NCI-H774 (cell line): ENCODE measurements around the gene NRXN3.

Experiments used
- DNase-seq: peaks from one replicate; lab custom pipeline; 2025; lab: John Stamatoyannopoulos, UW

The NRXN3 gene

DNA sequence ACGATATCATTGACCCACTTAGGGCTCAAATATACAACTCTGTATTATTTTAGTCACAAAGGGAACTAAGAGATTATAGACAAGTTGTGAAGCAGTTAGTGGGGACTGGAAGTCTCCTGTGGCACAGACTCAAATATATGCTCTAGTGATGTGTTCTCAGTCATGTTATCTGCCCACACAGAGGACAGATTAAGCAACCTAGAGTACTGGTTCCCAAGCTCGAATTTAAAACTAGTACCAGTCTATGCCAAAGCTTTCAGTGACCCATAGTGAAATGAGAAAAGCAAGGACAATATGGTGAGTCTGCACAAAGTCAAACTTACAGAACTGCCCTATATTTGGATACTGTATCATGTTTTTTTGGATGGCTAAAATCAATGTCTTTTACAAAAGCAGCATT lies 1651.9 kb downstream of the NRXN3 start:
- DNase-seq = no peak

DNA sequence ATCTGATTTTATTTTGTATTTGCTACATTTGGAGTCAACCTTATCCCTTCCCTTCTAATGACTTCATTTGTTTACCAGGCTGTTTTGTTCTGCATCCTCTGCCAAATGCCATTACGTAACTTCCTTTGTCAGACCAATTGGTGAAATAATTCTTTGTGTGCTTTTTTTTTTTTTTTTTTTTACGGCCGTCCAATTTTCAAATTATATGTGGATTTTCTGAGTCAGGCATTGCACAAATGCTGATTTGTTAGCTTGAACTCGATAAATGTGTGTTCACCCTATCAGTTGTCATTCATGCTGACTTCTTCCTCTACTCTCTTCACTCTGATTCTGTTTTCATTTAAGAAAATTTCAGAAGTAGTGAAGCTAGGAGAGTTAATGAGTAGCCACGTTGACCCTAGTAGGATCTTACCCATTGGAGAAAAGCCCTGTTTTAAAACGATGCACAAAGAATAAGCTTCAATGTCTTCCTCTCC lies 1654.9 kb downstream of the NRXN3 start:
- DNase-seq = no peak

GRCh38 chr14:79826362-79826761 lies 1656.2 kb downstream of the NRXN3 start:
- no peak for DNase-seq

GRCh38 chr14:79829405-79830166 lies 1659.4 kb downstream of the NRXN3 start:
- DNase-seq = no peak

- no peak for DNase-seq
These were observed 1661.2 kb downstream of the NRXN3 start for GRCh38 chr14:79831195-79831892.

DNA sequence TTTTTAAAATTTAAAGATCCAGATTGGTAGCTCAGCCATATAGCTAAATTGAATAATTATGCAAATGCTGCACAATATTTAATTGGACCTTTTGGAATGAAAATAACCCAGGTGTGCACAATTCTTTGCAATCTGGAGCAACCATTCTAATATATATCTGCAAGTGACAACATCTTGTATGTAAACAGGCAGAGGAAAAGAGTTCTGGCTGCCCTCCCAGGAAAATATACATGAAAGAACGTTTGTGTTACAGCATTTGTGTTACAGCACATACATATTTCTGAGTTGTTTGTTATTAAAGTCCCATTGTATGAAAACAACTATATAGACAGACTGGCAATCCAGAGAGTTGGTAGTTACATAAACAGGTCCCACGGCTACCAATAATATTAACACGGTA lies 1663.6 kb downstream of the NRXN3 start:
- no peak for DNase-seq

GRCh38 chr14:79834868-79835267 lies 1664.7 kb downstream of the NRXN3 start:
- no peak for DNase-seq

DNA sequence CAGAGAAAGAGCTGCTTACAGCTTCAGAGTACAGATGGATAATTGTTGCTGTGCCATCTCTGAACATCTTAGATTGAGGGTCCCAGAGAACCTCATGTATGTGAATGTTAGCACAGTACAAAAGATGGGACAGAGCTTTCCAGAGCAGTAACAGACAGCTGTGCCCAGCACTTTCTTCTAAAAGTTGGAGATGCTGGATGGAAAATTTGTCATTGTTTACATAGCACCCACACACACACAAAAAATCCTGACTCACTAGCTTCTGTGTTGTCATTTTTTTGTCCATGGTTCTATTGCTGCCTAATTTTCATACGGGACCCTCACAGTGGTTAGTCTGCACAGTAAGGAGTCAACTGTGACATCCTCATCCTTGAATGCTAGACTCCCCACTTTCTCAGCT lies 1666.4 kb downstream of the NRXN3 start:
- no peak for DNase-seq

GRCh38 chr14:79837699-79838098 lies 1667.5 kb downstream of the NRXN3 start:
- DNase-seq = no peak

DNA sequence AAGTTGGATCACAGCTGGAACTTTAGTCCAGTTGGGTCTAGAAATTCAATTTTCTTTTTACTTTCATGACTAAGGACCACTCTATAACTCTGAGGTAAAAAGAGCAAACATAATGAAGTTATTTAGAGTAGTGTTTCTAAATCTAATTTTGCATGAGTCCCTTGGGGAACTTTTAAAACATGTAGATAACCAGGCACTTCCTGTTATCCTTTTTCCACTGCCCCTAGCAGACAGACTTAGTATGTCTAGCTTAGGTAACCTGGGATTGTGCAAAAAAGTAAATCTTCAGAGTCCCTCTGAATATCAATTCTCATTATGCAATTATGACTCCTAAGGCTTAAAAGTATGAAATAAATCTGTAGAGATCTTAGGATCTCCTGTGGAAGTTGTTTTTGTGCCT lies 1669.9 kb downstream of the NRXN3 start:
- no peak for DNase-seq

DNA sequence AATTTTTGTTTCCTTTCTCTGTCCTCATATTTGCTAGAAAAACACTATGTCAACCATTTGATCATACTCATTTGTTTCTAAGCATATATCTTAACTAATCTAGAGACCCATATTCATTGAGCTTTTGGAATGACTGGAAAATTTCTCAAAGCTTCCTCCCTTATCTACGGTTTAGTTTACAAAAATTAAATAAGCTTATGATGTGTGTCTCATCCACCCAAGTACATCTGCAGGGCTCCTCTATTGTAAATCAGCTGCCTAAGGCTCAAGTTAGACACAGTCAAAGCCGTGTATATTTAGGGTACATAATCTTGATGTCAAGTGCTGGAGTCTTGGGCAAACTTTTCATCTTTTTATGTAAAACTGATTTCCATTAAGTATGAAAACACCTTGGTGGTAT lies 1670.7 kb downstream of the NRXN3 start:
- DNase-seq = no peak

DNA sequence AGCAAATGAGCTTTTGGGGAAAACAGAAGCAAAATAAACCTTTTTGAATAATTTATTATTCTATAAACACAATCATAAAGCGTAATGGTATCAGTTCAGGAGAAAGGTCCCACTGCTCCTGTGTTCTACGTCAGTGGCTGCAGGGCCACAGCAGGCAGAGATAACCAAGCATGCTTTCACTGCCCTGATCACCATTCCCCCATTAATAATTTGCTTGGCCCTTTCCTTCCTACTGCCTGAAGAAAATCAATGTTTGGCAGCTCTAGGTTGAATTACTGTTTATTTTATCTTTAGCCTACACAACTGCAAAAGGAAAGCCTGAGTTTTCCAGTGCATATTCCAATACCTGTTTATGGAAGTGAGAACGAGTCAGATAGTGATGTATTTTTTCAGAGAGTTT lies 1671.3 kb downstream of the NRXN3 start:
- no peak for DNase-seq

- no peak for DNase-seq
These were observed 1672.1 kb downstream of the NRXN3 start for GRCh38 chr14:79842270-79842669.

- no peak for DNase-seq
These were observed 1683.0 kb downstream of the NRXN3 start for GRCh38 chr14:79852950-79853744.

- no peak for DNase-seq
These were observed 1685.6 kb downstream of the NRXN3 start for GRCh38 chr14:79855789-79856188.

DNA sequence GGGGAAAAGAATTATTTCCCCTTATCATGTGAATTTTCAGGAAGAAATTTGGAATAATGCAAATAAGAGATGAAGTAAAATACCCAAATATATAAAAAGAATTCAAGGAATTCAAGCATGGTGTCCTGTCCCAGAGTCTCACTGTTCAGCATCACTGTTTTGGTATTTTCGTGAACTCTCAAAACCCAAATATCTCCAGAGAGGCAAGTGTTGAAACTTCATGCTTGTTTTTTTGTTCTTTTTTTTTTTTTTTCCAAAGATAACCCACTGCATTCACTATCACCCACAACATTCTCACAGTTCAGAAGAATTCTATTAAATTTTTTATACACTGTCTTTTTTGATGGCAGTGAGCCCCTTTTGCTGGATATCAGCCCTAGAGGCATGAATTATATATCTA lies 1686.2 kb downstream of the NRXN3 start:
- no peak for DNase-seq

DNA sequence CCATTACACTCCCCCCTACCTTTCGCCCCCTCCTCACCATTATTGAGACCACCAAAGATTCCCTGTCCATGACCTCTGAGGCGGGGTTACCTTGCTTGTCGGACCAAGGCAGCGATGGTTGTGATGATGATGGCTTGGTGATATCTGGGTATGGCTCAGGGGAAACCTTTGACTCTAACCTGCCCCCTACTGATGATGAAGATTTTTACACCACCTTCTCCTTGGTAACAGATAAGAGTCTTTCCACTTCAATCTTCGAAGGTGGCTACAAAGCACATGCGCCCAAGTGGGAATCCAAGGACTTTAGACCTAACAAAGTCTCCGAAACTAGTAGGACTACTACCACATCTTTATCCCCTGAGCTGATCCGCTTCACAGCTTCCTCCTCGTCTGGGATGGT lies 1690.9 kb downstream of the NRXN3 start:
- DNase-seq = no peak

- no peak for DNase-seq
These were observed 1691.9 kb downstream of the NRXN3 start for GRCh38 chr14:79862045-79862444.

DNA sequence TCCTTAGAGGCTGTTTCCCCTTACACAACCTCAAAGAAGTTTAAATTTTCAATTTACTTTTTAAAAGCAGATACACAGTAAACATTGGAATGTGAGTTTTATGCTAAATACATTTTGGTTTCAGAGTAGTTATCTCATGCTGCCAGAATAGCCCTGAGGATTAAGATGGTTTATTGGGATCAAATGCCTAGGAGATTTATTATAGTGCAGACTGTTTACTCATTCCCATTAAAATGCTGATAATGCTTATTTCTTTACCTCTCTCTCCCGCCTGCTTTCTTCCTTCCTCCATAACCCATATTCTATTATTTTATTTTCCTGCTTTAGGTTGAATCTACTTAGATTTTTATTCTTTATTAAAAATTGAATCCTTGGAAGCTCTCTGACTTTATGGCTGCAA lies 1701.0 kb downstream of the NRXN3 start:
- DNase-seq = no peak

DNA sequence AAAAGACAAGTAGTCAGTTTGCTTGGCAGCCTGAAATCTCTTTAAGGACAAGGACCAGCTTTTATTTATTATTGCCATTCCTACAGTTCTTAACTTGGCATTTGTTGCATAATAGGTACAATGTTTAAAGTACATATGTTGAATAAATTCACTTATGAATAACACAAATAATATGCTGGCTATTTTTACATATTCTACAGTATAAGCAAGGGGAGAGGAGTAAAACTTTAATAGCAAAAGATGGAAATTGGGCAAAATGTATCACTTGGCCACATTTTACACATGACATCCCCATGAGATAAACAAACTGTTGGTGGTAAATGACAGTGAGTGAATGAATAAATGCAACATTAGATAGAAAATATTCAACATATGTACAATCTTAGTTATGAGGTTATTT lies 1708.1 kb downstream of the NRXN3 start:
- DNase-seq = no peak

GRCh38 chr14:79878785-79879184 lies 1708.6 kb downstream of the NRXN3 start:
- no peak for DNase-seq

DNA sequence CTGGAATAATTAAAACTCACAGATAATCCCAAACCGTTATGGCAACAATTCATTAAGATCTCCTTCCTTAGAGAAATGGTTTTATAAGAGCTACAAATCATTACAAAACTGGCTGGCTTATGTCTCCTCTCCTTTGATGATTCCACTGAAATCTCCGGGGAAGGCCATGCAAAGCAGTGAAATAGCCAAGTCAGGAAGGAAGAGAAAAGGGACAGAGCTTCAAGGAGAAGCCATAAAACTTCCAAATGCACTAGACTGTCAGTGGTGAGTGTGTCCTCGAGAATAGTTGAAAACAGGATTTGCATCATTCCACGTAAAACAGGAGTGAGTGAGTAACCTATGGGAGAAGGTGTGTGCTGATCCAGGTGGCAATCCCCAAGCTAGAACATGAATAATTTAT lies 1711.1 kb downstream of the NRXN3 start:
- no peak for DNase-seq

- DNase-seq = no peak
These were observed 1720.4 kb downstream of the NRXN3 start for GRCh38 chr14:79890527-79890926.
